ENCODE measurements around the gene FADD. TPM values are rescaled to one million over a fixed set of nuclear protein-coding genes. Genes with fewer than 3 reads are reported as not detected.
"Not testable (repeated sequence)": the region's sequence is repeated elsewhere in the genome, so short reads cannot be mapped to it uniquely, and the experiment has no call there.

FADD gene
- total and polyA plus RNA-seq, 11 donors, result 8.5 to 24.4 (median 10.2) TPM

DNA sequence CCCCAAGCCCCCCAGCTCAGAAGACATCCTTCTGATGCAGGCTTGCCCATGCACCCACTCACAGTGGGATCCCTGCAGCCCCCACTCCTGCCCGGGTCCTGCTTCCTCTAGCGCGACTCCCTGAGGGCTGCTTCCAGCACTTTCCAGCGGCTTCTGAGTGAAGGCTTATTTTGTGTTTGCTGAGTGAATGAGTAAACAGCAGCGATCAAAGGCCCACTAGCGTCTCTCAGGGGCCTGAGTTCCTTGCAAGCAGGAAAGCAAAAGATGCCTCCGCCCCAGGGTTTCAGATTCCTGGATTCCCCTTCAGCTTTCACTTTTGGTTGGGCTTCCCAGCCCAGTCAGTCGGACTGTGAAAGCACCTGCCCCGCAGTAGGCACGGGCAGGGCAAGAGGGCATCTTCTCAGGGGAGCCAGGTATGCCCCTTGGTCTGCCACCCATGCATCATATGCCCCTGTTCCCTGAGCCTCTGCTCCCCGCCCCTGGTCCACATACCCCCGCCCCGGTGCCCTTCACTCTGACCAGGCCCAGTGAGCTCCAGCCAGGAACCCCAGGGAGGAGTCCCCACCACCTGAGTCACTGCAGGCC lies 9.2 kb downstream of the FADD start:
- Histone ChIP-seq H3K27me3 (no peaks in the 10 kb centered on the region), H3K27ac (peak overlapping the region in 5 of 12 donors; percentile 7 to 72 (median 26)), H3K4me3 (peak overlapping the region in 10 of 12 donors; percentile 7 to 42 (median 31)), H3K9me3 (no peaks in the 10 kb centered on the region), H3K4me1 (peaks cover 0 to 11% (median 3%) of the 10 kb centered on the region in 12 donors), H3K36me3 (peaks cover 0 to 23% (median 18%) of the 10 kb centered on the region in 9 donors)
- intact Hi-C loops (cut with DNase I), result no loop called here
- peak in 1 of 4 donors; percentile 52 for ATAC-seq
- no peak for TF ChIP-seq CTCF (IDR thresholded peaks at IDR 0.05)
- TF ChIP-seq POLR2A (IDR thresholded peaks at IDR 0.05), result no peak
- 57 to 67% (median 66%) methylated on average over 13 of the region's 13 CpGs for WGBS, 4 donors
- no peak for DNase-seq

- ATAC-seq; H3K27me3 ChIP-seq; H3K27ac ChIP-seq; H3K9me3 ChIP-seq; intact Hi-C loops (cut with DNase I); DNase-seq; H3K4me1 ChIP-seq; H3K36me3 ChIP-seq; H3K4me3 ChIP-seq: not testable (repeated sequence)
- 72 to 80% (median 78%) methylated on average over 5 of the region's 5 CpGs for WGBS, 4 donors
These were observed 14.3 kb downstream of the FADD start for GRCh38 chr11:70217388-70217787.

DNA sequence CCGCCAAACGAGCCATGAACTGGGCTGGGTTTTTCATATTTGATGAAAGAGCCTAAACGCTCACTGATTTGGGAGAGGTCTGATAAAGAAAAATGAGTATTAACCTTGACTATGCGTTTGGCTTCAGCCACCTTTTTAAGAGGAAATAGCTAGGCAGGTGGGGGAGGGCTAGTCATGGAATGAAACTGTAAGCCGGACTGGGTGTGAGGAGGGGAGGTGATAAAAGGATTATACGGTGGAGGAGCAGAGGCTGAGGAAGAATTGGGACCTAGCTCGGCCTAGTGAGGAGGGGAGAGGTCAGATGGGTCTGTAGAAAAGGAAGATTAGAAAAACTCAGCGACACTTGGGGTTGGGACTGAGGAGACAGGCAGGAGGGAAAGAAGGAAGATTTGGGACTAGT lies 15.0 kb downstream of the FADD start:
- H3K27ac ChIP-seq; H3K4me3 ChIP-seq; H3K4me1 ChIP-seq; intact Hi-C loops (cut with DNase I); ATAC-seq; H3K9me3 ChIP-seq; DNase-seq; H3K36me3 ChIP-seq; H3K27me3 ChIP-seq: not testable (repeated sequence)
- WGBS, 4 donors, result 44 to 58% (median 52%) methylated on average over 8 of the region's 8 CpGs

DNA sequence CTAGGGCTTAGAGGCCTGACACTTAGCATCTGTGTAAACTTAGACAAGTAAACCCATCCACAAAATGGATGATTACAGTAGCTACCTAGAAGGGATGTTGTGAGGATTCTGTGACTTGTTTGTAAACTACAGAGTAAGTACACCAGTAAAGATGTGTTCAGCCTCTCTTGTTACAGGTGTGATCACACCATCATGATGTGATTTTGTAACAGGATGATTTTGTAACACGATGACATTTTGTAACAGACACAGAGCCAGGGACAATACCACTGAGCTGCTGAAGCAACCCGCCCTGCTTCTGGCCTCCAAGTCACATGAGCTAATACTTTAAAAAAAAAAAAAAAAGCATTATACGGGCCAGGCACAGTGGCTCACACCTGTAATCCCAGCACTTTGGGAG lies 17.0 kb downstream of the FADD start:
- TF ChIP-seq CTCF (IDR thresholded peaks at IDR 0.05), result no peak
- TF ChIP-seq POLR2A (IDR thresholded peaks at IDR 0.05), result no peak
- no peak for ATAC-seq
- intact Hi-C loops (cut with DNase I), result no loop called here

GRCh38 chr11:70220920-70221319 lies 17.8 kb downstream of the FADD start:
- Histone ChIP-seq H3K27me3 (no peaks in the 10 kb centered on the region), H3K27ac (no peak overlapping the region), H3K4me3 (no peak overlapping the region), H3K9me3 (no peaks in the 10 kb centered on the region), H3K36me3 (no peaks in the 10 kb centered on the region), H3K4me1 (no peaks in the 10 kb centered on the region)
- TF ChIP-seq CTCF (IDR thresholded peaks at IDR 0.05), result no peak
- TF ChIP-seq POLR2A (IDR thresholded peaks at IDR 0.05), result no peak
- no peak for ATAC-seq
- intact Hi-C loops (cut with DNase I), result no loop called here
- 76 to 86% (median 83%) methylated on average over 1 of the region's 1 CpG for WGBS, 4 donors
- DNase-seq, result no peak

More for the DNA sequence above, 17.0 kb downstream of the FADD start:
- no peak overlapping the region for H3K4me3 ChIP-seq
- H3K36me3 ChIP-seq, result no peaks in the 10 kb centered on the region
- no peaks in the 10 kb centered on the region for H3K9me3 ChIP-seq
- no peaks in the 10 kb centered on the region for H3K27me3 ChIP-seq
- no peak for DNase-seq
- WGBS, 4 donors, result 76 to 81% (median 79%) methylated on average over 3 of the region's 3 CpGs
- no peak overlapping the region for H3K27ac ChIP-seq
- no peaks in the 10 kb centered on the region for H3K4me1 ChIP-seq
